GM21825 (cell line): ENCODE data around the gene YIF1A.
A peak's percentile ranks its signal among the peaks of the same experiment; 100 is the strongest.
"Not testable (repeated sequence)": the region's sequence is repeated elsewhere in the genome, so short reads cannot be mapped to it uniquely, and the experiment has no call there.

Experiments used
- ATAC-seq: cut with Tn5 transposase; IDR thresholded peaks from one replicate; pipeline ENCODE4 v1.9.1; 2021; ENCODE audit warnings: mild to moderate bottlenecking, moderate library complexity; ENCODE audit not compliant: unreplicated experiment

The YIF1A gene

DNA sequence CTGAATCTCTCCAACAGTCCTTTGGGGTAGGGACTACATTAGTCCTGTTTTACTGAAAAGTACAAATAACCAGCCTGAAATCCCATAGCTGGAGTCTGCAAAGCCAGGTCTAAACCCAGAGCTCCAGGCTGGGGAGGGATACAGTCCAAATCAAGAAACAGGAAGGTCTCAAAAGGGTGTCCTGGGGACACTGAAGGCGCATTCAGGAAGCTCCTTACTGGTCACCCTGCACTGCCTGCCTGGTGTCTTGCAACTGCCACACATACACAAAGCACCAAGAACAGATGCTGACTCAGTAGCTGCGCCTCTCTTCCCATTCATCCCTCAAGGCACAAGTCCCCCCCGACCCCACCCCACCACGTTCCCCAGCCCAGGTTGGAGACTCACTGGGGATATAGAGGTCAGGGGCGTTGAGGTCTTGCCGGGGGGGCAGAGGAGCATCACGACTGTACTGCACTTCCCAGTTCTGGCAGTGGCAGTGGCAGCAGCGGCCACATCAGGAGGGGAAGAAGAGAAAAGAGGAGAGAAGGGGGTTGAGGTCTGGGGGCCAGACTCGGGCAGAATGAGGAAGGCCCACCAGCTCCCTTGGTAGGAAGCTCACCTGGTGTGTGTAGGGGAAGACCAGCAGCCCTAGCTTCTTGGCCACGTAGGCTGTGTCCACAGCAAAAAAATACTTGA lies 1.6 kb downstream of the YIF1A start:
- ATAC-seq = no peak

DNA sequence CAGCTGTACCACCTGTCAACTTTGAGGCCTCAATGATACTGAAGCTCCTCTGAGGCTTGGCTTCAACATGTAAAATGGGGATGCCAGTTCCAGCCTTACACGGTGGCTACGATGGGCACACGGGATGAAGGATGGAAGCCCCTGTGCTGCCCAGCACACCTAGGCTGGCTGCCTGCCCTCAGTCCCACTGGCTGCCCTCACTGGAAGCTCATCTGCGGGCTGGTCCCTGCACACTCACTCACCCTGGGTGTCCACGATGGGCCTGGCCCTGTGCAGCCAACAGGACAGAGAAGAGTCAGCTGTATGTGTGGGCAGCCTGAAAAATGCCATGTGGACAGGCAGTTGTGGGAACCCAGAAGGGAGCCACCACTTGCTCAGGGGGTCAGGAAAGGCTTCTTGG lies 2.2 kb downstream of the YIF1A start:
- no peak for ATAC-seq

DNA sequence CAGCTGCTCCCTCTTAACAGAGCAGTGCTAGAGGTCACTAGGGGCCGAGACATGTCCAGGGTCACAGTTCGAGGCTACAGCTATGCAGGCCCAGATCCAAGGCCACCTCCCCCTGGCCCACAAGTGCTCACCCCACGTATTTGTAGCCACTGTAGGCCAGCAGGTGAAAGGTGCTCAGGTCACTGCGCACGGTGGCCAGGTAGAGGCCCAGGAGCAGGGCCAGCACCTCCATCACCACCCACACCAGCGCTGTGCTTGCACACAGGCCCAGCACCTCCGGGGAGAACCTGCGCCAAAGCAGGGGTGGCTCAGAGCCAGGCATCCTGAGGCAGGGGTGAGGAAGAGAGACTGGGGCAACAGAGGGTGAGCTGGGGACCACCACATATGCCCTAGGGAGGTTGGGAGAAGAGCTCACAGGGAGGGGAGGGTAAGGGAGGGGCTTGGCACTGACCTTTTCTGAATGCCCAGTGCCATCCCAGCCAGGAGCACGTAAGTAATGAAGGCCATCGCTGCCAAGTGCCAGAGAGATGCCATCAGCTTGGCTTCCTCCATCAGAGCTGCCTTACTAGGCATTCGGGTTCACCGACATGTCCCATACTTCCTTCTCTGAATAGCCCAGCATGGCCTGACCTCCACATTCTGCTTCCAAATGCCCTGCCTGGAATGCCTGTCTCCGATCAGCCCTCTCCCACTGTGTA lies 3.5 kb downstream of the YIF1A start:
- no peak for ATAC-seq

DNA sequence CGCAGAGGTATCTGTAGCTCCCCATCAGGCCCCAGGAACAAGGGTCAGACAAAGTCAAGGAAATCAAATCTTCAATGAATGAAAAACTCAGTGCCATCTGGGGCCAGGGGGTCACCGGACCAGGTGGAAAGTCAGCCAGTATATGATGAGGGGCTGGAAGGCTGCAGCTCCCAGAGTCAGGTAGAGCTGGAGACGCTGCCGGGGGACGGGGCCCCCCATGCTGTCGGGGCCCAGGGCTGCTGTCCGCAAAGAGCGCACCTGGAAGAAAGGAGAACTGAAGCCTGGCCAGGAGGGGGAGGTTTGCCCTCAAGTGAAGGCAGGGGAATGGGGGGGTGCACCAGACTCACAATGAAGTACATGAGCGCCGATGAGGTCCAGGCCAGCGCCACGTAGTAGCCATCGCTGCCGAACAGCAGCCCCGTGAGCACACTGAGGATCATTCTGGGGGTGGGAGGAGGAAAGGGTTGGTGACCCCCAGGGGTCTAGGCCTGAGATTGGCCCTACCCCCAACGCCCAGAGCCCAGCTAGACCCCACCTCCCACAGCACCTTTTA lies 4.3 kb downstream of the YIF1A start:
- ATAC-seq = no peak

DNA sequence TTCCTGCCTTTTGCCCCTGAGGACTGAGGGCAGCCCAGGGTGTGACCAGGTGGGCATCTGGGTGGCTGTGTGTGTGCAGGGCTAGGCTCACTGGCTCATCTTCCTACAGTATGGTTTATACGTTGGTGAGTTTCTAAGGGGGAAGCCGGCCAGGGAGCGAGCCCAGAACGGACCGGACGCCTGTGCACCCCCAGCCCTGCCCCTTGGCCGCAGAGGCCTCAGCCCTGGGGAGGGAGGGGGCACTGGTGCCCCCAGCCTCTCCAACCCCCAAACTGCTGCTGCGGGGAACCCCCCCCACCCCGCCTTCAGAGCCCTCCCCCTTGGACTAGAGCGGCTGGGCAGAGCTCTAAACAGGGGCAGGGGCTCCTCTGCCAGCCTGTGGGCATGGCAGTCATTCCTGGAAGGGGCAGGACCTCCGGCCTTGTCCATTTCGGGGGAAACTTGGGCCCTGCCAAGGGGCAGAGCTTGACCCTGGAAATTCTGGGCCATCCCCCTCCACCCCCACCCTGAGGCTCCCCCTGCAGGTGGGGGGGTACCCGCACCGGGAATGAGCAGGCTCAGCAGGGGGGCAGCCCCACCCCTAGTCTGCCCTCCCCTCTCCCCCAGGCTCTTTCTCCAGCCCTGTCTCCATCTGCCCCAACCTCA lies 5.4 kb downstream of the YIF1A start:
- ATAC-seq = no peak

DNA sequence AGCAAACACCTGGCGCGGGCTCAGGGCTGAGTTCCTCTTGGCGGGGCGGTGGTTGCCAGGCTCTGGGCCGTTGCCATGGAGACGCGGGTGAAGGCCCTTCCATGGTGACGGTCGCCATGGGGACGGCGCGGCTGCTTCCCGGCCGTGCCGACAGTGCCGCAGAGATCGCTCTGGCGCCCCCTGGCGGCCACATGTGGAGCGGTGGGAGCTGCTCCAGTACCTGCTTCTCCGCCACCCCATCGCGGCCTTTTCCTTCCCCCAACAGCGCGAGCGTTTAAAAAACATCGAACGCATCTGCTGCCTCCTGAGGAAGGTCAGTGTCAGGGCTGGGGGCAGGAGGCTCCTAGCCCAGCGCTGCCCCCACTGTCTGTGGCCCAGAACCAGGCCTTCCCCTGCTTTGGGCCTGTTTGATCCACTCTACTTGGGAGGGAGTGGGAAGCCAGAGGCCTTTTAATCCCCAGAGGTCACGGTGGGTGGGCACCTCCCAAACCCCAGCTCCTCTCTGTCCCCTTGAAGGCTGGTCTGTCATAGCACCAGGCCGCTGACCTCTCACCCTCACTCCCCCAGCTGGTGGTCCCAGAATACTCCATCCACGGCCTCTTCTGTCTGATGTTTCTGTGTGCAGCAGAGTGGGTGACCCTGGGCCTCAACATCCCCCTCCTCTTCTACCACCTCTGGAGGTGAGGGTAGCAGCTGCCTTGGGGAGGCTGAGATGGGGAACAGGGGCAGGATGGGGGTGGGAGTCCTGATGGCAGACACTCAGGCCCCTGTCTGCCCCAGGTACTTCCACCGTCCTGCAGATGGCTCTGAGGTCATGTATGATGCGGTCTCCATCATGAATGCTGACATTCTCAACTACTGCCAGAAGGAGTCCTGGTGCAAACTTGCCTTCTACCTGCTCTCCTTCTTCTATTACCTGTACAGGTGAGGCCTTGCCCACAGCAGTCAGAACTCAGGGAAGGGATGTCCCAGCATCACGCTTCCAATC lies 6.2 kb downstream of the YIF1A start:
- peak; percentile 54 for ATAC-seq

DNA sequence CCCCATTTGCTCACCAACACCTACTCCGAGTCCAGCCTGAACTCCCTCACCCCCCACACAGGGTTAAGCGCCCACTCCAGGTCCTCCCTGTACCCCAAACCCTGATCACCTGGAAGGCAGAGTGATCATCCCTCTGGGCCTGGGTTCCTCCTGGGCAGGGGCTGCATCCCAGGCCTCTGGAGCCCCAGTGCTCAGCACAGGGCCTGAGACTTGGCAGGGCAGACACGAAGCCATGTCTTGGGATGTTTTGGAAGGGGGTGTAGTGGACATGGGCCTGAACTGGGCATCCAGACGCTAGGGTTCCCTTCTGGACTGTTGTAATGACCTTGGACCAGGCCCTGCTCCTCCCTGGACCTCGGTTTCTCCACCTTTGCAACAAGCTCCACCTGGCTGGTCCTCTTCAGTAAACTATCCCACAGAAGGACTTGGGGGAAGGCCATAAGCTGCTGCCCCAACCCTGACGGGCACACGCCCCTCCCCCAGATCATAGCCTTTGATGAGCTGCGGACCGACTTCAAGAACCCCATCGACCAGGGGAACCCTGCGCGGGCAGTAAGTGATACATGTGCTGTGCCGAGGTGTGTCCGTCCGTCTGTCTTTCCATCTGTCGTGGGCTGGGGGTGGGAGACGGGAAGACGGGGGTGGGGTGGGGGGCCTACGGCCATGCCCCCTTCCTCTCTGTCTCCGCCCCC lies 7.0 kb downstream of the YIF1A start:
- ATAC-seq = no peak

DNA sequence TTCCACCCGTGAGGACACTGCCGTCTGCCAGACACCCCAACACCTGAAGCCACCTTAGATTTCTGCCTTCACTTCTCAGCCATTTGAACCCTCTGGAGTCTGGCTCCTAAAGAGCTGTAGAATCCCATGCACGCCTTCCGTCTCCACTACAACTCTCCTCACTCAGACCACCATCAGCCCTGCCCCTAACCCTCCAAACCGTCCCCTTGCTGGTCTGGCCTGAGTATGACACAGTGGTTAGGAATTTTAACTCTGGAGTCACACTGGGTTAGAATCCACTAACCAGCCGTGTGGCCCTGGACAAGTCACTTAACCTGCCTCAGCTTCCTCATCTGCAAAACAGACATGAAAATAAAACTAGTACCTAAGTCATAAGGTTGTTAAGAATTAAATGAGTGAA lies 7.9 kb downstream of the YIF1A start:
- ATAC-seq = no peak

DNA sequence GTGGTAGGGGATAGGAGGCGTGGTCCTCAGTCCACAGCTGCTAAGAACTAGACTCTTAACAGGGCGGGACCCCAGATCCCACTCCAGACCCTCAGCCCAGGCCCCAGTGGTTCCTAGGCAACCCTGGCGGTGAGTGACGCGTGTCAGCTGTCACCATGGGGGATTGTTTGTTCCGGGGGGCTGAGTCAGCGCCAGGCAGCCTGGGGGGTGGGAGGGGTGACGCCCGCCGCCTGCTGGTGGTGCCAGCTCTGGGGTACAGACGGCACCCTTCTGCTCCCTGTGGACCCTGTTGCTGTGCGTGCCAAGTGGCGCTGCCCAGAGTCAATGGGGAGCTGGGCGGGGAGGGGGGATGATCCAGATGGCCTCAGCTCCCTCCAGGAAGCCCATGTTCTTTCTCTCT lies 8.5 kb downstream of the YIF1A start:
- no peak for ATAC-seq

DNA sequence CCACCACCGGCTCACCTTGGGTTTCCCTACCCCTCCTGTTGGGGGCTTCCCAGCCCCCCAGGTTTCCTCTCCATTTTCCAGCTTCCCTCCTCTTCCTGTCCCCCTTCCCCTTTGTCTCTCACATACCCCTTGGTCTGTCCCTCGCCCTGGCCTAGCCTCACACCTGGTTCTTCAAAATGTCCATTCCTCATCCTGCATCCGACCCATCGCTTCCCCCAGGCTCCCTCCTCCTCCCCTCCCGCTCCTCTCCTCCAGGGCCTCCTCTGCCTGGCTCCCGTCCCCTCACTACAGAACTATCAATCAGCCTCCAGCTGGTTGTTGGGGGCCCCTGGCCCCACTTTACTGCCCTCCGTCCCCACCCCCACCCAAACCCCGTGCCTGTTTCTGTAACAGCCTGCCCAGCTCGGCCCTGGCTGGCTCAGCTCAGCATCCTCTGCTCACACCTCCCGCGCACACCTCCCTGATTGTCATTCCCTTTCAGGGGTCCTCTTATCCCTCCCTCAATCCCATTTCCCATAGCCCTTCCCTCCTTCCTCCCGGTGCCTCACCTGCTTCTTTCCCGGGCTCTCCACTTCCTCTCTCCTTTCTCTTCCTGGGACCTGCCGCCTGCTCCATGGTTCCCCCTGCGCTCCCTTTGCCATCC lies 9.7 kb downstream of the YIF1A start:
- no peak for ATAC-seq

DNA sequence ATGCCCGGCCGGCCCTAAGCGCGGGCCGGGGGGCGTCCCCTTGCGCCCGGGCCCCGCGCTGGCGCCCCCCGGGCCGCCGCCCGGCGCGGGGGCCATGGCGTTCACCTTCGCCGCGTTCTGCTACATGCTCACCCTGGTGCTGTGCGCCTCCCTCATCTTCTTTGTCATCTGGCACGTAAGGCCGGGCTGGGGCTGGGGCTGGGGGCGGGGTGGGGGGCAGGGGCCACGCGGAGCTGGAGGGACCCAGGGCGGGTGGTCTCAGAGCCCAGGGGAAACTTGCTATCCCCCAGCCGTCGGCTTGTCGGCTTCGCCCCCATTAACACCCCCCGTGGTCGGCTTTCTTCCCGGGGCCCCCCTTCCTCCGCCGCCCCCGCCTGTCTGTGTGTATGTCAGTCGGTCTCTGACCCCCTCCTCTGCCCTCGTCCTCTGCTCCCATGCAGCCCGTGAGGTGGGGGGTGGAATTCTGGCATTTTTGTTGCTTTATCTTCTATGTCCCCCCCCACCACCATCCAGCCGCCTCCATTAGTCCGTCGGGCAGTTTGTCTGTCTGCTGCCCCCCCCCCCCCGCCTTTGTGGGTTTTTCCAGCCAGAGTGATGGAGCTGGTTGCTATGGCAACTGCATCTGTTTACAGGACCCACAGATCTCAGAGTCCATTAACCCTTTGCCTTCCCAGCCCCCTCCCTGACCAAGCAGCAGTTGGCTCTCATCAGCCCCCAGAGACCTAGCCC lies 10.4 kb downstream of the YIF1A start:
- ATAC-seq = no peak

DNA sequence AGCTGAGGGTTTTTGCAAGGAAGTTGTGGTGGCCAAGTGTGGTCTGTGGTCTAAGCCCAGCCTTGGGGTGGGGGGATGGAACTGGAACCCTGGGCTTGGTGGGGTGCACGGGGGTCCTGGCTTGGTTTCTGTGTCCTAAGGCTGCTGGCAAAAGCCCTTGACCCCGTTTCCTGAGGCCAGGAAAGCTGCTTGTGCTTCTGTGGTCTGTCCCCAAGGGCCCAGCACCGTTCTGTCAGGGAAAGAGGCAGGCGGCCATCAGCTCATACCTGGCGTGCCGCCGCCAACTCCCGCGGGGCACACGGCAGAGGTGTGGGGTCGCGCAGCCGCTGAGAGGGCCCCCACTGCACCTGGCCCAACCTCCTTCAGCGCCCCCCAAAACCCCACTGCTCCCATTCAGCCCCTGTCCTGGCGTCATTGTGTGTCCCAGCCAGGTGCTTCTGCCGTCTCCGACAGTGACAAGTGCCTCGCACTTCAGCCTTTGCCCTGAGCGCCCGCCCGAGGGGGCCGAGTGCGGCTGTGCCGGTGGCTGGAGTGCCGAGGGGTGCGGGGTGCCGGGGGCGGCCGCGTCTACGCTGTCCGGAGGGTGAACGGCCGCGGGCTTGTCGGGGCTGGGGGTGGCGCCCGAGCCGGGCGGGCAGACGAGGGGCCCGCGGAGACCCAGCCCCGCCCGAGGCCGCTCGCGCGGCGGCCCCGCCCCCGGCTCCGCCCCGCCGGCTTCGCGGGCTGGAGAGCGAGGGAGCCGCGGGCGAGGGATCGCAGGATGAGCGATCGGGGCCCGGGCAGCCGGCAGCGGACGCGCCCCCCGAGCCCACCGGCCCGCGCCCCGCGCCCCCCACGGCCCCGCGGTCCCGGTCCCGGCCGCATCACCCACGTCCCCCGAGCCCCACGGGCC lies 11.2 kb downstream of the YIF1A start, which contains the start of gene CNIH2:
Gene CNIH2, plus strand, starts transcription at position 705 of the 892 bp plus-strand sequence. CDS start 282 bp downstream, outside the sequence.
- ATAC-seq = no peak

DNA sequence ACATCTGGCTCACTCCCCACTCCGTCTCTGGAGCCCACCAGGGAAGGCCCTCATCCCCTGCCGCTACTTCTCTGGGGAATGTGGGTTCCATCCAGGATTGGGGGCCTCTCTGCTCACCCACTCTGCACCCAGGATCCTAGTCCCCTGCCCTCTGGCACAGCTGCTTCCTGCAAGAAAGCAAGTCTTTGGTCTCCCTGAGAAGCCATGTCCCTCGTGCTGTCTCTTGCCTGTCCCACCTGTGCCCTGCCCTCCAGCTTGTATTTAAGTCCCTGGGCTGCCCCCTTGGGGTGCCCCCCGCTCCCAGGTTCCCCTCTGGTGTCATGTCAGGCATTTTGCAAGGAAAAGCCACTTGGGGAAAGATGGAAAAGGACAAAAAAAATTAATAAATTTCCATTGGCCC lies 11.9 kb downstream of the YIF1A start:
- not testable (repeated sequence) for ATAC-seq

DNA sequence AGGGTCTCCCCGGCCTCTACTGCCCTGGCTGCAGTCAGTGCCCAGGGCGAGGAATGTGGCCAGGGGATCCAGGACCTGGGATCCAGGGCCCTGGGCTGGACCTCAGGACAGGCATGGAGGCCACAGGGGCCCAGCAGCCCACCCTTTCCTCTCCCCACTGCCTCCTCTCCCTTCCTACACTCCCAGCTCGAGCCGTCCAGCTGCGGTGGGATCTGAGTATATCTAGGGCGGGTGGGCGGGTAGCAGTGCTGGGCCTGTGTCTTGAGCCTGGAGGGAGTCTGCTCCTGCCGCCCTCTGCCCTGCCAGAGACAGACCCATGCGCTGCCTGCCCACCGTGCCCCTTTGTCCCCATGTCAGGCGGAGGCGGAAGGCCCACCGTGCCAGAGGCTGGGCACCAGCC lies 12.3 kb downstream of the YIF1A start:
- not testable (repeated sequence) for ATAC-seq

DNA sequence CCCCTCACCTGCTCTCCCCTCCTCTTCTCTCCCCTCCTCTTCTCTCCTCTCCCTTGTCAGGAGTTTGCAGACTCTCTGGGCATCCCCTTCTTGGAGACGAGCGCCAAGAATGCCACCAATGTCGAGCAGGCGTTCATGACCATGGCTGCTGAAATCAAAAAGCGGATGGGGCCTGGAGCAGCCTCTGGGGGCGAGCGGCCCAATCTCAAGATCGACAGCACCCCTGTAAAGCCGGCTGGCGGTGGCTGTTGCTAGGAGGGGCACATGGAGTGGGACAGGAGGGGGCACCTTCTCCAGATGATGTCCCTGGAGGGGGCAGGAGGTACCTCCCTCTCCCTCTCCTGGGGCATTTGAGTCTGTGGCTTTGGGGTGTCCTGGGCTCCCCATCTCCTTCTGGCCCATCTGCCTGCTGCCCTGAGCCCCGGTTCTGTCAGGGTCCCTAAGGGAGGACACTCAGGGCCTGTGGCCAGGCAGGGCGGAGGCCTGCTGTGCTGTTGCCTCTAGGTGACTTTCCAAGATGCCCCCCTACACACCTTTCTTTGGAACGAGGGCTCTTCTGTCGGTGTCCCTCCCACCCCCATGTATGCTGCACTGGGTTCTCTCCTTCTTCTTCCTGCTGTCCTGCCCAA lies 12.8 kb downstream of the YIF1A start:
- no peak for ATAC-seq

DNA sequence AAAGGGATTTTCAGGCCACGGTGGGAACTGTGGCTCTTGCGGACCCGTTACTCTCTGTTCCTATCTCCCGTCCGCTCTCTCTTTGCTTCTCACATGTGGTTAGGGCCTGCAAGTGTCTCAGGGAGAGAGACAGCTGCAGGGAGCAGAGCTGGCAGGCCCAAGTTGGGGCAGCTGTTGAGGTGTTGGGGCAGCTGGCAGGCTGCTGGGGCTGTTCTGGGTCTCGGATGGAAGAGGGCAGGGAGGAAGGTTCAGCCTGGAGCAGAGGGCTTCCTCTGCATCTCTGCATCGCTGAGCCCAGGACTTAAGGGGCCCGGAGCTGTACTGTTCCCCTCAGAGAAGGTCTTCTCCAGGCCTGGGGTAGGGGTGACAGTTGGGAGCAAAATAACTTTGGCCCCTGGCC lies 13.5 kb downstream of the YIF1A start:
- ATAC-seq = no peak

DNA sequence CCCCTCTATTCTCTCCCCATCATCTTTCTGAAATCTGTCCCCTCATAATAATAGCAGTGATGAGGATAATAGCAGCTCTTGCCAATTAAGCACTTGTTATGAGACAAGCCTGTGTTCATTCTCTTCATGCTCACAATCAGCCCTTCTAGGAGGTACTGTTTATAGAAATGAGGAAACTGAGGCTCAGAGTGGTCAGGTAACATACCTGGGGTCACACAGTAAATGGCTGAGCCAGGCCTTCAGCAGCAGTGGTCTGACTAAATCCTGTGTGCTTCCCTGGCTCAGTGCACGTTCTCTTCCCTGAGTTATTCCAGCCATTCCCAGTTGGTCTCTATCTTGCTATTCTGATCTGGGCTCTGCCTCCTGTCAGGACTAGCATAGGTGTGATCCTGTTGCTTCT lies 14.7 kb downstream of the YIF1A start:
- no peak for ATAC-seq
